IMR-90 (cell line): Measurements from ENCODE around the gene EFCC1. TPM values are rescaled to one million over a fixed set of nuclear protein-coding genes. Genes with fewer than 3 reads are reported as not detected.

Experiments used
- ATAC-seq: fragments of 200-7000 bp; cut with Tn5 transposase; 2 replicates; pipeline ENCODE4 v1.9.1; 2020; ENCODE audit warnings: low read depth, mild to moderate bottlenecking, moderate library complexity
- BruUV-seq: library from RNA; stranded (reverse); fragments of 400-500 nt; replicated peaks from 2 replicates; lab custom pipeline; 2021; lab: Mats Ljungman, UMichigan
- CTCF ChIA-PET: fragments of 300-600 bp; formaldehyde crosslinking; extraction: SDS; loops from one replicate; lab custom pipeline; 2021; ENCODE audit warnings: antibody characterized with exemption; lab: Yijun Ruan, JAX
- POLR2A ChIA-PET: fragments of 300-600 bp; sonication (Branson Sonifier 250); formaldehyde crosslinking; loops from one replicate; lab custom pipeline; 2022; ENCODE audit warnings: antibody characterized with exemption; ENCODE audit not compliant: unreplicated experiment; lab: Charles Lee
- DNase-seq: peaks from one replicate; pipeline ENCODE4 v3.0.0; 2013
- H2AFZ ChIP-seq: replicated peaks from 2 replicates; pipeline ENCODE3; 2013; ENCODE audit warnings: low read length, mild to moderate bottlenecking; ENCODE audit not compliant: poor library complexity
- H2AK5ac ChIP-seq: 2 replicates; pipeline ENCODE4 v1.6.1; 2013; ENCODE audit warnings: low read depth, low read length, inconsistent platforms
- H2AK9ac ChIP-seq: replicated peaks from 2 replicates; pipeline ENCODE3; 2013; ENCODE audit warnings: mild to moderate bottlenecking, low read depth, low read length, moderate library complexity; ENCODE audit not compliant: poor library complexity
- H2BK120ac ChIP-seq: 2 replicates; pipeline ENCODE4 v1.6.1; 2013; ENCODE audit warnings: low read depth, low read length, inconsistent platforms
- H2BK15ac ChIP-seq: 3 replicates; pipeline ENCODE4 v1.6.1; 2013; ENCODE audit warnings: low read depth, low read length, inconsistent platforms
- H2BK20ac ChIP-seq: 2 replicates; pipeline ENCODE4 v1.6.1; 2013; ENCODE audit warnings: low read depth, mild to moderate bottlenecking, inconsistent platforms, low read length, moderate library complexity
- H2BK5ac ChIP-seq: 2 replicates; pipeline ENCODE4 v1.6.1; 2013; ENCODE audit warnings: mild to moderate bottlenecking, low read depth, low read length, inconsistent platforms; ENCODE audit not compliant: poor library complexity, severe bottlenecking
- H3K14ac ChIP-seq: replicated peaks from 2 replicates; pipeline ENCODE4 v1.6.1; 2013; ENCODE audit warnings: low read depth, low read length, inconsistent platforms
- H3K18ac ChIP-seq: 2 replicates; pipeline ENCODE4 v1.6.1; 2013; ENCODE audit warnings: low read depth, low read length, control low read depth
- H3K23ac ChIP-seq: 2 replicates; pipeline ENCODE4 v1.6.1; 2013; ENCODE audit warnings: low read depth, low read length, inconsistent platforms
- H3K27ac ChIP-seq: 2 replicates; pipeline ENCODE4 v1.5.1; 2013; ENCODE audit warnings: mild to moderate bottlenecking, control low read depth, low read length; ENCODE audit not compliant: insufficient read depth
- H3K27me3 ChIP-seq: 2 replicates; pipeline ENCODE4 v1.6.1; 2013; ENCODE audit warnings: low read length; ENCODE audit not compliant: control insufficient read depth, insufficient read depth
- H3K36me3 ChIP-seq: 2 replicates; pipeline ENCODE4 v1.6.1; 2013; ENCODE audit warnings: low read length, mixed read lengths; ENCODE audit not compliant: control insufficient read depth, insufficient read depth
- H3K4ac ChIP-seq: 2 replicates; pipeline ENCODE4 v1.6.1; 2013; ENCODE audit warnings: low read depth, low read length, inconsistent platforms
- H3K4me1 ChIP-seq: 2 replicates; pipeline ENCODE4 v1.6.1; 2013; ENCODE audit warnings: low read length, mixed read lengths; ENCODE audit not compliant: control insufficient read depth, insufficient read depth
- H3K4me2 ChIP-seq: 2 replicates; pipeline ENCODE4 v1.6.1; 2013; ENCODE audit warnings: low read depth, mild to moderate bottlenecking, control low read depth, low read length, moderate library complexity
- H3K4me3 ChIP-seq: 2 replicates; pipeline ENCODE4 v1.5.1; 2013; ENCODE audit warnings: low read depth, mild to moderate bottlenecking, control low read depth, low read length, moderate library complexity; ENCODE audit not compliant: insufficient read depth
- H3K56ac ChIP-seq: 2 replicates; pipeline ENCODE4 v1.6.1; 2013; ENCODE audit warnings: low read length, inconsistent platforms; ENCODE audit not compliant: insufficient read depth; ENCODE audit errors: extremely low read depth
- H3K79me1 ChIP-seq, 2 experiments: 2 replicates each; pipeline ENCODE4 v1.6.1; 2013; ENCODE audit warnings: low read length in 2 of 2, inconsistent platforms in 1 of 2, low read depth in 1 of 2
- H3K9ac ChIP-seq: 2 replicates; pipeline ENCODE4 v1.6.1; 2013; ENCODE audit warnings: low read depth, low read length, control low read depth
- H3K9me1 ChIP-seq: 2 replicates; pipeline ENCODE4 v1.6.1; 2013; ENCODE audit warnings: low read length, inconsistent platforms; ENCODE audit not compliant: insufficient read depth
- H3K9me3 ChIP-seq: 2 replicates; pipeline ENCODE4 v1.6.1; 2013; ENCODE audit warnings: low read length; ENCODE audit not compliant: control insufficient read depth, insufficient read depth
- H4K20me1 ChIP-seq: 2 replicates; pipeline ENCODE4 v1.6.1; 2013; ENCODE audit warnings: low read length, inconsistent platforms; ENCODE audit not compliant: insufficient read depth
- H4K5ac ChIP-seq: 2 replicates; pipeline ENCODE4 v1.6.1; 2013; ENCODE audit warnings: mild to moderate bottlenecking, low read depth, low read length, control low read depth
- H4K8ac ChIP-seq, 2 experiments: 2 replicates each; pipeline ENCODE4 v1.6.1; 2013; ENCODE audit warnings: low read depth in 2 of 2, low read length in 2 of 2, control low read depth in 1 of 2, inconsistent platforms in 1 of 2
- H4K91ac ChIP-seq: 2 replicates; pipeline ENCODE4 v1.6.1; 2013; ENCODE audit warnings: low read depth, low read length, inconsistent platforms; ENCODE audit not compliant: insufficient read depth
- BHLHE40 ChIP-seq: fragments of 150-350 bp; IDR thresholded peaks from 2 replicates; pipeline ENCODE4 v1.6.1; 2016; ENCODE audit warnings: mild to moderate bottlenecking, low read depth, low read length
- CEBPB ChIP-seq: IDR thresholded peaks from 2 replicates; pipeline ENCODE4 v1.6.1; 2012; ENCODE audit warnings: low read depth, low read length, improper control_type of control experiment
- CHD1 ChIP-seq: IDR thresholded peaks from 2 replicates; pipeline ENCODE4 v1.6.1; 2012; ENCODE audit warnings: low read depth, low read length, improper control_type of control experiment
- FOS ChIP-seq: fragments of 150-350 bp; IDR thresholded peaks from 2 replicates; pipeline ENCODE4 v1.6.1; 2016; ENCODE audit warnings: low read depth, low read length
- MAFK ChIP-seq: IDR thresholded peaks from 2 replicates; pipeline ENCODE4 v1.6.1; 2012; ENCODE audit warnings: low read depth, low read length, improper control_type of control experiment
- MAZ ChIP-seq: IDR thresholded peaks from 2 replicates; pipeline ENCODE4 v1.6.1; 2012; ENCODE audit warnings: low read depth, mild to moderate bottlenecking, low read length, improper control_type of control experiment, moderate library complexity, borderline replicate concordance
- MXI1 ChIP-seq: IDR thresholded peaks from 2 replicates; pipeline ENCODE4 v1.6.1; 2012; ENCODE audit warnings: low read depth, mild to moderate bottlenecking, low read length, moderate library complexity, borderline replicate concordance
- NFE2L2 ChIP-seq: fragments of 150-350 bp; IDR thresholded peaks from 2 replicates; pipeline ENCODE4 v1.6.1; 2016; ENCODE audit warnings: low read depth, mild to moderate bottlenecking, low read length
- RCOR1 ChIP-seq: IDR thresholded peaks from 2 replicates; pipeline ENCODE4 v1.6.1; 2012; ENCODE audit warnings: mild to moderate bottlenecking, low read length, improper control_type of control experiment; ENCODE audit not compliant: insufficient replicate concordance
- RFX5 ChIP-seq: IDR thresholded peaks from 2 replicates; pipeline ENCODE4 v1.8.0; 2012; ENCODE audit warnings: low read depth, mild to moderate bottlenecking, low read length, moderate library complexity
- USF2 ChIP-seq: fragments of 150-350 bp; IDR thresholded peaks from 2 replicates; pipeline ENCODE4 v1.6.1; 2017; ENCODE audit warnings: mild to moderate bottlenecking, antibody characterized with exemption, low read length, low read depth
- WGBS, 2 experiments: methylation state at CpG; one replicate each; pipeline versions ENCODE4 v1.1.5 to v1.1.7; 2013; ENCODE audit warnings: missing lambda C conversion rate in 2 of 2; ENCODE audit not compliant: insufficient read length in 1 of 2; ENCODE audit errors: extremely low coverage in 2 of 2; 5-methylcytosine and 5-hydroxymethylcytosine counted together
- dilution Hi-C: fragments of 300-500 bp; cut with HindIII; formaldehyde crosslinking; loops from one replicate; pipeline ENCODE4 v1.14.3; 2018; ENCODE audit warnings: low sequenced_read_pairs; ENCODE audit not compliant: unreplicated experiment
- in situ Hi-C: fragments of 300-500 bp; cut with MboI; formaldehyde crosslinking; loops from 3 replicates; pipeline ENCODE4 v1.14.3; 2019; ENCODE audit warnings: low sequenced_read_pairs, inconsistent platforms, mixed read lengths
- intact Hi-C: fragments of 100-400 bp; cut with micrococcal nuclease; formaldehyde crosslinking; loops from 2 replicates; pipeline ENCODE4 v1.10.0; 2022
- polyA plus RNA-seq, 3 experiments: library from polyadenylated mRNA; depleted of rRNA; stranded (reverse); fragments of >200 nt; gene quantifications; 2 replicates each; pipeline ENCODE4 v1.2.3, GENCODE V29; 2012; ENCODE audit warnings: low replicate concordance in 1 of 3
- total RNA-seq: library from RNA; depleted of rRNA; stranded (reverse); fragments of >200 nt; gene quantifications from 2 replicates; pipeline ENCODE4 v1.2.3, GENCODE V29; 2012
- TF ChIP-seq, protein P1 (sequence below): conservative IDR thresholded peaks from 2 replicates; pipeline ENCODE4 v1.5.1; 2012; ENCODE audit warnings: mild to moderate bottlenecking, low read depth, low read length, improper control_type of control experiment
- TF ChIP-seq, protein P2 (sequence below): fragments of 150-350 bp; IDR thresholded peaks from 2 replicates; pipeline ENCODE4 v1.6.1; 2016; ENCODE audit warnings: low read depth, mild to moderate bottlenecking, low read length, moderate library complexity, borderline replicate concordance

EFCC1 gene
- total and polyA plus RNA-seq, 2 of the 4 experiments (the other 2 are of a cell fraction) = not detected

DNA sequence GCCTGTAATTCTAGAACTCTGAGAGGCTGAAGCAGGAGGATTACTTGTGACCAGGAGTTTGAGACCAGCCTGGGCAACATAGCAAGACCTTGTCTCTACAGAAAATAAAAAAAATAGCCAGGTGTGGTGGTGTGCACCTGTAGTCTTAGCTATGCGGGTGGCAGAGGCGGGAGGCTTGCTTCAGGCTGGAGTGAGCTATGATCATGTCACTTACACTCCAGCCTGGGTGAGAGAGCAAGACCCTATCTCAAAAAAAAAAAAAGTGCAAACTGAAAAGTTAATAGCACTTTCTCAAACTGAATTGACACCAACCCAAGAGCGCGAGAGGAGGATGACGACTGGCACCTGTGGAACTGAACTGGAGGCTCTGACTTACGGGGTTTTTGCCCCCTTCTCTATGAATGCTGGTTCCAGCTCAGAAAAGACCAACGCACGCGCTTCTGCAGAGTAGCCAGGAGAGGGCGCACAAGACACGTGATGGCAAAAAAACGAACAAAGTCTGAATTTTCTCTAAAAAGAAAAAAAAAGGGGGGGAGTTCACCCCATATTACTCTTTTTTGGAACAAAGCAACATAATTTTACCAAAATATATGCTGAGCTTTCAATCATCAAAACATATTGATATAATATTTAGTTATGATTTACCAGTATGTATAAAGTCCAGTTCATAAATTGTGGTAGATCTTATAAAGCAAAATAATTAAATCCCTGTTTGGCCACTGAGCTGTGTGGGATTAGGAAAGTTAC lies 30.9 kb upstream of the EFCC1 start (continued):
- TF ChIP-seq RCOR1 = no peak

DNA sequence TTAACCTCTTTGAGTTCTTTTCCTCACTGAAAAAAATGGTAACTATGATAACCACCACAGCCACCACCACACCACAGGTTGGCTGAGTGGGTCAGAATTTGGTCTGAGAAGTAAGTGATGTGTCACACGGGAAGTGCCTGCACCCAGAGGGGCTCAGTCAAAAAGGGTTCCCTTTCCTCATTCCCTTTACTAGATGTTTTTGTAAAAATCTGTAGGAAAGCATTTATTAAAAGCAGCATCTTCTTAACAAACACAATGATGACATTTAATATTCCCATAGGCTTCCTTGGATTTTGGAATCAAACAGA lies 30.4 kb upstream of the EFCC1 start:
- Histone ChIP-seq H3K9me3 (no peaks in the 10 kb centered on the region), H3K23ac (no peak overlapping the region), H3K18ac (no peak overlapping the region), H3K27ac (no peak overlapping the region), H2BK15ac (no peak overlapping the region), H3K56ac (no peak overlapping the region), H4K8ac (no peak overlapping the region), H4K20me1 (no peaks in the 10 kb centered on the region), H3K27me3 (peaks cover 17% of the 10 kb centered on the region), H3K9ac (no peak overlapping the region), H2AFZ (no peak overlapping the region), H3K14ac (no peak overlapping the region), H3K36me3 (no peaks in the 10 kb centered on the region), H3K4ac (no peak overlapping the region), H2BK5ac (no peak overlapping the region), H2AK9ac (no peak overlapping the region), H3K79me1 (no peaks in the 10 kb centered on the region), H2BK20ac (no peak overlapping the region), H2AK5ac (no peak overlapping the region), H3K9me1 (no peaks in the 10 kb centered on the region; the same call in 1 of the 2 replicates), H3K4me3 (no peak overlapping the region), H3K4me2 (no peak overlapping the region), H2BK120ac (no peak overlapping the region), H3K4me1 (peaks cover 2% of the 10 kb centered on the region; the same call in 1 of the 2 replicates), H4K5ac (no peak overlapping the region; the same call in 1 of the 2 replicates), H4K91ac (no peak overlapping the region)
- dilution Hi-C loops = no loop called here
- ChIA-PET CTCF (interaction anchor here (0.6 to 3.4 kb wide), 22 partner anchors 8 to 345 kb away, joined by 3 to 21 read pairs (median 4); partner anchors contain the start of gene CFAP92), POLR2A (no interaction called here)
- DNase-seq = no peak
- no CpG with 5 or more reads among the region's 1 CpG for WGBS, 2 experiments
- ATAC-seq = no peak
- intact Hi-C loops = loop anchor here (1.0 kb wide), 4 partner anchors 83 to 275 kb away; partner anchors contain the start of gene ISY1
- BruUV-seq = no TSS peak
- in situ Hi-C loops = loop anchor here (5.0 kb wide), 1 partner anchor 277 kb away; the partner anchor contains the start of gene COPG1
- TF ChIP-seq CHD1 (no peak), MAFK (no peak), RFX5 (no peak), USF2 (no peak), FOS (no peak), MAZ (no peak), CEBPB (no peak), BHLHE40 (no peak), MXI1 (no peak), NFE2L2 (no peak)
- TF ChIP-seq, protein P1, sequence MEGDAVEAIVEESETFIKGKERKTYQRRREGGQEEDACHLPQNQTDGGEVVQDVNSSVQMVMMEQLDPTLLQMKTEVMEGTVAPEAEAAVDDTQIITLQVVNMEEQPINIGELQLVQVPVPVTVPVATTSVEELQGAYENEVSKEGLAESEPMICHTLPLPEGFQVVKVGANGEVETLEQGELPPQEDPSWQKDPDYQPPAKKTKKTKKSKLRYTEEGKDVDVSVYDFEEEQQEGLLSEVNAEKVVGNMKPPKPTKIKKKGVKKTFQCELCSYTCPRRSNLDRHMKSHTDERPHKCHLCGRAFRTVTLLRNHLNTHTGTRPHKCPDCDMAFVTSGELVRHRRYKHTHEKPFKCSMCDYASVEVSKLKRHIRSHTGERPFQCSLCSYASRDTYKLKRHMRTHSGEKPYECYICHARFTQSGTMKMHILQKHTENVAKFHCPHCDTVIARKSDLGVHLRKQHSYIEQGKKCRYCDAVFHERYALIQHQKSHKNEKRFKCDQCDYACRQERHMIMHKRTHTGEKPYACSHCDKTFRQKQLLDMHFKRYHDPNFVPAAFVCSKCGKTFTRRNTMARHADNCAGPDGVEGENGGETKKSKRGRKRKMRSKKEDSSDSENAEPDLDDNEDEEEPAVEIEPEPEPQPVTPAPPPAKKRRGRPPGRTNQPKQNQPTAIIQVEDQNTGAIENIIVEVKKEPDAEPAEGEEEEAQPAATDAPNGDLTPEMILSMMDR = no peak
- TF ChIP-seq, protein P2, sequence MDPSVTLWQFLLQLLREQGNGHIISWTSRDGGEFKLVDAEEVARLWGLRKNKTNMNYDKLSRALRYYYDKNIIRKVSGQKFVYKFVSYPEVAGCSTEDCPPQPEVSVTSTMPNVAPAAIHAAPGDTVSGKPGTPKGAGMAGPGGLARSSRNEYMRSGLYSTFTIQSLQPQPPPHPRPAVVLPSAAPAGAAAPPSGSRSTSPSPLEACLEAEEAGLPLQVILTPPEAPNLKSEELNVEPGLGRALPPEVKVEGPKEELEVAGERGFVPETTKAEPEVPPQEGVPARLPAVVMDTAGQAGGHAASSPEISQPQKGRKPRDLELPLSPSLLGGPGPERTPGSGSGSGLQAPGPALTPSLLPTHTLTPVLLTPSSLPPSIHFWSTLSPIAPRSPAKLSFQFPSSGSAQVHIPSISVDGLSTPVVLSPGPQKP = no peak
